ENCODE measurements around the gene RASGRP1.

The RASGRP1 gene

DNA sequence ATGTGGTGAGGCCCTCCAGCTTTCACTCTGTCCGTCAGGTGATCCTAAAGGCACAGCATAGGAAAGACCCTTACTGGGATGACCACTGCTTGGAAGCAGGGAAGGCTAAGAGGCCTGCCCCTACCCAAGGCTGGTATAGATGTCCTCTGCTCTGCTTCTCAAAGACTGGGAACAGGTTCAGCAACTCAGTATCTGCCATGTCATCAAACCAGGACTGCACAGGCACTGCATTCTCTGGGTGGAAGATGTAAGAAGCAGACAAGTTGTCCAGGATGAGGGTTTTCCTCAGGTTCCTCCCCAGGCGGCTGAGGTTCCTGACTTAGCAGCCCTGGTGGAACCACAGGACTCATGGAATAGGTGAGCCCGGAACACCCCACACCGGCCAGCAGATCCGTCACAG is 106.0 kb downstream of the RASGRP1 start:
- DNase-seq (ENCODE audit: low read depth), result no peak

DNA sequence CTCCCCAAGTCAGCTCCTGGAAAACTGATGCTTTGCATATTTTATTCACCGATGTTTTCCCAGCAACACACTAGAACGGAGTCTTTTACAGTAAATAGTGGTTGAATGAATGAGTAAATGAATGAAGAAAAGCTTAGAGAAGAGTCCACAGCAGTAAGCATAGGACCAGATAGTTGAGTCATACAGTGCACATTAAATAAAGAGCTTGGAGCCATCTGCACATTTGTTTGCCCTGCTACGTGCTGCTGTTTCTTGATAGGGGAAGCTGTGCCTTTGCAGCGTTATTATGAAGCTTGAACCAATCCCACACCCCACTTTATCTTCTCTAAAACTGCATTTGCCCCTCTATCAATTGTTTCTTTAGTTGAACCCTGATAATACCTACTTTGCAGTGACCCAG is 109.5 kb downstream of the RASGRP1 start:
- no peak for DNase-seq (ENCODE audit: low read depth)

DNA sequence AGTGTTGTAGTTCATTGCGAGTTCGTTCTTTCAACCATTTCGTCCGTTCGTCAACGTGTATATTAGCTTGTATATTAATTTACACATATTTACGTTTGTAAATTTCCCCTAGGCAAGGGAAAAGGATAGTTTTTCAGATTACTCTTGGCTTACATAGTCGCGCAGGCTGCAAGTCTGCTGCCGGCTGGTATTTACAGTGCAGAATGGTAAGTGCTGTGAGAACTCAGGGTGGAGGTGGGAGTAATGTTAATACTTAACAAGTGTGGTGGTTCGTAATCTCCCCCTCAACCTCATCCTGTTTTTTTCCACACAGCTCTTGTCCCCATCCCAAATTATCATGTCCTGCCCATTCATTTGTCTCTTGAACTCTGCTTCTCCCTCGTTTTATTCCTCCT is 109.9 kb downstream of the RASGRP1 start:
- DNase-seq (ENCODE audit: low read depth), result no peak

DNA sequence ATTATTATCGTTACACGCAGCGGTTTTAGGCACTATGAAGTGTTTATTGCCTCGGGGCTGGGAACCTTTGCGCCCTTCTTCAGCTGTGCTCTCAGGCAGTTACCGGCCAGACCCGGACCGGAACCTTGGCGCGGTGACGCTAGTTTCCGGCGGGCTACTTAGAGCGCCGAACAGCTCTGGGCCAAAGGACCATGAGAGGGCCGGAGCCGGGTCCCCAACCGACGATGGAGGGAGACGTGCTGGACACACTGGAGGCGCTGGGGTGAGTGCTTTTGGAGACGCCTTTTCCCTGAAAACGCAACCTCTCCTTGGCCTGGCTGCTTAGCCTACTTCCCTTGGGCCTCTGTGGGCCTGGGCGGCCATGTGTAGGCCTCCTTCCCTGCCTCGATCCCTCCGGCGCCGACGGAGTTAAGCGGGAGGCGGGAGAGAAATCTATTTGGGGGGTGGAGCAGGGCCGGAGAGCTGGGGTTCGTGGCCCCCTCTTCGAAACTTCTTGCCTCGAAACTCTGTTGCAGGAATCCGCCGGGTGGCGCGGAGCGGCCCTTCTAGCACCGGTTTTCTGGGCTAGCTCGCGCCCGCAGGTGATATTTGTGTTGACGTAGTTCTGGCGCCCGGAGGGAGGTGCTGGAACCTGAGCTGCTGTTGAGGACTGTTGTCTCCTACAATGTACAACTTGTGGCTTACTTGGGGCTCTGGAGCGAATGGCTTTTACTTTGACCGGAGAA is 110.5 kb downstream of the RASGRP1 start, which contains the start of gene FAM98B:
FAM98B (plus strand) TSS at position 157 of the 725 bp plus-strand sequence; CDS start at position 192, 35 bp downstream.
- peak; percentile 67 for DNase-seq (ENCODE audit: low read depth)

DNA sequence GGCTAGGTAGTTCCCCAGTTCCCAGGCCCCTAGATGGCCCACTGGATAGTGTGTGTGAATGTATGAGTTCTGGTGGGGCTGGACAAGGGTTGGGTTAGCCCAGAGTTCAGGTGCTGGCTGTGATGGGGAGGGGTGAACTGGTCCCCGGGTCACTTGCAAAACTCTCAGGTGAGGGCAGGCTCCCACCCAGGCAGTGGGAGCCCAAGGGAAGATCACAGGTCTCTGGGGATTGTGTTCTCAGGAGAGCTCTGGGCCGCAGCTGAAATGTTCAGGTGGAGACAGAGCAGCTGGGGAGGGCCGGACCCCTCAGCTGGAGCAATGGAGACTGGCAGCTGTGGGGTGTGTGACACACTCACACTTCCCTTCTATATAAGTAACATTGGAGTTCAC is 123.5 kb downstream of the RASGRP1 start:
- DNase-seq (ENCODE audit: low read depth), result no peak

DNA sequence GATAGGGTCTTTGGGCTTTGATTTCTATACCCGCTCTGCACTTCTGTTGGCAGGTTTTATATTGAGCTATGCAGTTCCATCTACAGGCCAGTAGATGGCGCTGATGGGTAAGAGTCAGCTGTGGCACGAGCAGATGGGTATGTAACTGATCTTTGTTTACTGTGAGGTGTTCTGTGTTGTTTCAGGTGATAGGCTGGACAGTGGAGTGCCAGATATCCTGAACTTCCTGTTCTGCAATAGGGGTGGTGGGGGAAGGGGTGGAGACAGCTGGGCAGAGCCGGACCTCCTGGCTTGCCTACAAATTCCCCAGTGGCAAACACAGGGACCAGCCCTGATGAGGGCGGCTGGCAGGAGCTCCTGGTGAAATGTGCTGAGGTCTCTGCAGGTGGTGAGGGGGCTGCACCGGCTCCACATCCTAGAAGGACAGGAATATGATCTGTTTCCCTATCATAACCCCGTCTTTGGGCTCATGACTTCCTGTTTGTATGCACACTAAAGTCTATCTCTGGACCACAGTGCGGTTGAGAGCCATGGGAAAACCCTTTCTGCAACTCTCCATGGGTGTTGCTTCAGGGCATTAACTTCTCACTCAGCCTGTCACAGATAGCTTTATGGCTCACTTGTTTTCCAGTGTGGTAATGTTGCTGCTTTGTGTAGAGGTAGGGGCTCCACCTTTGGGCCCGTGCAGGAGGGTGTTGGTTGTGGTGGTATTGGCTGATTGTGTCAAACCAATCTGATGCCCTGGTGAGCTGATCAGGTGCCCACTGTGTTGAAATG is 124.1 kb downstream of the RASGRP1 start:
- DNase-seq (ENCODE audit: low read depth), result peak; percentile 45

Measured in CMK (cell line).